Stimulated activated memory B cell treated with anti-CD40 and anti-IgM and Interleukin-4, amounts not matched to agents 10 μg/mL and 1 μg/mL and 100 μg/mL, for 72 hours (primary cell): Measurements from ENCODE around the gene MYBBP1A.
A peak's percentile ranks its signal among the peaks of the same experiment; 100 is the strongest.
"Not testable (repeated sequence)": the region's sequence is repeated elsewhere in the genome, so short reads cannot be mapped to it uniquely, and the experiment has no call there.

Experiments
- ATAC-seq: fragments of 150-1000 bp; cut with Tn5 transposase; 2 replicates; pipeline ENCODE4 v1.10.0; 2021
- H3K27ac Mint-ChIP-seq: one replicate; pipeline ENCODE4 v1.8.0; 2022; ENCODE audit warnings: mild to moderate bottlenecking, mixed read lengths
- H3K27me3 Mint-ChIP-seq: one replicate; pipeline ENCODE4 v1.8.0; 2022; ENCODE audit warnings: mixed read lengths
- H3K36me3 Mint-ChIP-seq: one replicate; pipeline ENCODE4 v1.8.0; 2022; ENCODE audit warnings: mixed read lengths
- H3K4me1 Mint-ChIP-seq: one replicate; pipeline ENCODE4 v1.8.0; 2022; ENCODE audit warnings: mixed read lengths
- H3K4me3 Mint-ChIP-seq: one replicate; pipeline ENCODE4 v1.8.0; 2022; ENCODE audit warnings: mild to moderate bottlenecking, moderate library complexity, mixed read lengths
- H3K9me3 Mint-ChIP-seq: one replicate; pipeline ENCODE4 v1.8.0; 2022; ENCODE audit warnings: mixed read lengths

Gene MYBBP1A

DNA sequence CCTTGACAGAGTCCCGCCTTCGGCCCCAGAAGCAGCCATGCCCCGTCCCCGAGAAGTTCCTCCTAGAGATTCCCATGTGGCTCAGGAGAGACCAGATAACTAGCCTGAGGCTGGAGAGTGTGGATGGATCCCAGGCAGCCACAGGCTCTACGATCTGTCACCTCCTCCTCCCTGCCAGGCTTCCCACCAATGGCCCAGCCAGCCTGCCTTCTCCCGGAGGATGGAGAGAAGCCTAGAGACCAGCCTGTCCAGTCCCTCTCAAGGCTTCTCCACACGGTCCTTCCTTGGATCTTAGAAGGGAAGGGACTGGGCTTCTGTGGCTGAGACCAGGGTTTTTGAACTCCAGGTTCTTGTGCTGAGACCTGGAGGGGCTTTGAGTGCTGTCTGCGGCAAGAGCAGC, 27.5 kb upstream of the MYBBP1A start:
- Mint-ChIP-seq H3K27ac (no peak overlapping the region), H3K36me3 (no peaks in the 10 kb centered on the region), H3K4me1 (peaks cover 7% of the 10 kb centered on the region), H3K27me3 (peaks cover 59% of the 10 kb centered on the region), H3K4me3 (no peak overlapping the region), H3K9me3 (no peaks in the 10 kb centered on the region)
- ATAC-seq = no peak

DNA sequence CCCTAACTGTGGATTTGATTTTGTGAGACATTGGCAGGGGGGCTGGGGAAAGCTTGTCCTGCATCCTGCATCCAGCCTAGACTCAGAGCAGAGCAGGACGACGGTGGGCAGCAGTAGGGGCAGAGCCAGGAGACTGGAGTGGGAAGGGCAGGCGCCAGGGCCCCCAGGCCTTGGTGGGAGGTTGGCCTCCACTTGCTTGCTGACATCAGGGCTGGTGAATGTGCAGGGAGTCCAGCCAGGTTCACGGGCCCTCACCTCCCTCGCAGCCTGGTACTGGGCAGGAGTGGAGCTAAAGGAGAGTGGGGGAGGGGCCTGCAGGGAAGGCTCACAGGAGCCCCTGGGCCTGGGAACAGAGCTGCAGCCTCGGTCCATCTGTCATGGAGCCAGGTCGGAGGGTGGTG, 26.9 kb upstream of the MYBBP1A start:
- no peaks in the 10 kb centered on the region for H3K9me3 Mint-ChIP-seq
- no peak overlapping the region for H3K27ac Mint-ChIP-seq
- H3K36me3 Mint-ChIP-seq = no peaks in the 10 kb centered on the region
- H3K4me1 Mint-ChIP-seq = peaks cover 7% of the 10 kb centered on the region
- no peak for ATAC-seq
- no peak overlapping the region for H3K4me3 Mint-ChIP-seq
- H3K27me3 Mint-ChIP-seq = peaks cover 57% of the 10 kb centered on the region

GRCh38 chr17:4580291-4580690, 25.1 kb upstream of the MYBBP1A start:
- peaks cover 52% of the 10 kb centered on the region for H3K27me3 Mint-ChIP-seq
- no peaks in the 10 kb centered on the region for H3K36me3 Mint-ChIP-seq
- peaks cover 7% of the 10 kb centered on the region for H3K4me1 Mint-ChIP-seq
- no peaks in the 10 kb centered on the region for H3K9me3 Mint-ChIP-seq
- no peak for ATAC-seq
- H3K4me3 Mint-ChIP-seq = no peak overlapping the region
- no peak overlapping the region for H3K27ac Mint-ChIP-seq

- Mint-ChIP-seq H3K27ac (no peak overlapping the region), H3K4me1 (peaks cover 7% of the 10 kb centered on the region), H3K9me3 (no peaks in the 10 kb centered on the region), H3K36me3 (no peaks in the 10 kb centered on the region), H3K4me3 (no peak overlapping the region), H3K27me3 (peaks cover 55% of the 10 kb centered on the region)
- ATAC-seq = no peak
These were observed 24.5 kb upstream of the MYBBP1A start for GRCh38 chr17:4579678-4580077.

GRCh38 chr17:4578349-4578748, 23.2 kb upstream of the MYBBP1A start:
- H3K36me3 Mint-ChIP-seq, H3K9me3 Mint-ChIP-seq, H3K27ac Mint-ChIP-seq, H3K4me3 Mint-ChIP-seq, ATAC-seq, H3K4me1 Mint-ChIP-seq: not testable (repeated sequence)
- peaks cover 49% of the 10 kb centered on the region for H3K27me3 Mint-ChIP-seq

DNA sequence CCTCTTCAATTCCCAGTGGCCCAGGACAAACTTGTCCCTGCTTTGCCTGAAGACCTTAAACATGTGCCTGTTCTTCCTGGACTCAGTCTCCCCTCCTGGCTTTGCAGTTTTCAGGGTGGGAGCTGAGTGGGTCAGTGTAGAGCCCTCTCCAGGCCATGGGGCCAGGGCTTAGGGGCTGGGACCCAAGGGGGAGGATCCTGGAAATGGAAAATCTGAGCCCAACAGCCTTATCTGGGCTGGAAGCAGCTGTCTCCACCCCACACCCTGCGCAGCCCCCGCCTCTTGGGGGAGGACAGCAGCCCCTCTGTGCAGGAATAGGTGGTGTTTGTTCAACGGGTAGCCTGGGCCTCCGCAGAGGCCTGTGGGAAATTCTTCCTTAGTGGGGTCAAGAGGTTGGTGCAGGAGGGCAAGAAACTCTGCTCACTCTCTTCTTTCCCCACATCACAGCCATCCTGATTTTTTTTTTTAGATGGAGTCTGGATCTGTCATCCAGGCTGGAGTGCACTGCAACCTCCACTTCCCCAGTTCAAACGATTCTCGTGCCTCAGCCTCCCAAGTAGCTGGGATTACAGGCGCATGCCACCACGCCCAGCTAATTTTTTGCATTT, 22.3 kb upstream of the MYBBP1A start:
- ATAC-seq = no peak
- H3K9me3 Mint-ChIP-seq = no peaks in the 10 kb centered on the region
- no peak overlapping the region for H3K4me3 Mint-ChIP-seq
- H3K27me3 Mint-ChIP-seq = peaks cover 41% of the 10 kb centered on the region
- H3K27ac Mint-ChIP-seq = no peak overlapping the region
- peaks cover 16% of the 10 kb centered on the region for H3K4me1 Mint-ChIP-seq
- no peaks in the 10 kb centered on the region for H3K36me3 Mint-ChIP-seq

DNA sequence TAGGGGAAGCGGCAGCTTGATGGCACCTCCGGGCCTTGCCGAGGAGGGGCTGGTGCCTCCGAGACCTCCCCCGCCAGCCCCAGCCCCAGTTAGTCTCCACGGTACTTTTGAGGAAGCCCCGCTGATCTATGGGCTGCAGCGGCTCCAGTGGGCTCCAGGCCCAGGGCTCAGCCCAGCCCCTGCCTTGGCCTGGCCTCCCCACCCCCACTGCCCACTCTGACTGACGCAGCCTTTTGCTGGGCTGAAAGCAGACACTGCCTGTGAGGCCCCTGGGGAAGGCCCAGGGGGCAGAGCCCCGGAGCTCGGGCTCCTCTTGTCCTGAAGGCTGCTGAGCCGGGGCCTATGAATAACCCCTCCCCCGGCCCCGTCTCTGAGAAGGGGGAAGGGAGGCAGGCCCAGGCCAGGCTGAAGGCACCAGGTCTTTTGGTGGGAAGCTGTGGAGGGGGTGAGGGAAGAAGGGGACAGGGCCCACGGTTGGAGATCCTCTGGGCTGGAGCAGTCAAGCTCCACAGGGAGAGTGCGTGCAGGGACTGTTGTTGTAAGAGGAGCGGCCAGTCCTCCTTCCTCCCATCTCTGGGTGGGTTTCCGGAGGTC, 21.6 kb upstream of the MYBBP1A start:
- H3K9me3 Mint-ChIP-seq = no peaks in the 10 kb centered on the region
- ATAC-seq = no peak
- no peaks in the 10 kb centered on the region for H3K36me3 Mint-ChIP-seq
- H3K27ac Mint-ChIP-seq = no peak overlapping the region
- peaks cover 34% of the 10 kb centered on the region for H3K27me3 Mint-ChIP-seq
- no peak overlapping the region for H3K4me3 Mint-ChIP-seq
- H3K4me1 Mint-ChIP-seq = peaks cover 16% of the 10 kb centered on the region

- no peak for ATAC-seq
- Mint-ChIP-seq H3K36me3 (no peaks in the 10 kb centered on the region), H3K27me3 (peaks cover 28% of the 10 kb centered on the region), H3K4me1 (peaks cover 16% of the 10 kb centered on the region), H3K9me3 (no peaks in the 10 kb centered on the region), H3K4me3 (no peak overlapping the region), H3K27ac (no peak overlapping the region)
These were observed 21.0 kb upstream of the MYBBP1A start for GRCh38 chr17:4576161-4576558.

- no peaks in the 10 kb centered on the region for H3K9me3 Mint-ChIP-seq
- H3K27ac Mint-ChIP-seq = no peak overlapping the region
- no peak for ATAC-seq
- H3K36me3 Mint-ChIP-seq = no peaks in the 10 kb centered on the region
- no peak overlapping the region for H3K4me3 Mint-ChIP-seq
- H3K4me1 Mint-ChIP-seq = peaks cover 16% of the 10 kb centered on the region
- peaks cover 22% of the 10 kb centered on the region for H3K27me3 Mint-ChIP-seq
These were observed 19.4 kb upstream of the MYBBP1A start for GRCh38 chr17:4574448-4575045.

DNA sequence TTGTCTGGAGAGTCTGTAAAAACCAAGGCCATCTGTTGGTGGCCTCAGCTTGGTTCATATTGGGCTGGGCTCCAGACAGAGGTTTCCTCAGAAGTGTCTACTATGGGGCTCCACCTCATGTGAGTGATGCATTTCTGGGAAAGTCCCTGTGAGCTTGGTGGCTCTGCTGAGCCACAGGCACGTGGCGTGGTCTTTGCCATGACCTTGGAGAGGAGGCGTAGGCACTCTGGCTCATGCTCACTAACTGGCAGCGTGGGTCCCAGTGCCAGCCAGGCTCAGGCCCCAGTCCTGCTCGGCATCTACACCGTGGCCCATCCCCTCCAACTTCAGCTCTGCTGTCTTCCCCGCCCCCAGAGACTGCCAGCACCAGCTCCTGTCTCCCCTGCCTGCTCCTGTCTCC, 18.5 kb upstream of the MYBBP1A start:
- H3K36me3 Mint-ChIP-seq = no peaks in the 10 kb centered on the region
- peak; percentile 94 for ATAC-seq
- H3K27me3 Mint-ChIP-seq = peaks cover 22% of the 10 kb centered on the region
- H3K27ac Mint-ChIP-seq = peak overlapping the region; percentile 49
- H3K4me1 Mint-ChIP-seq = peaks cover 16% of the 10 kb centered on the region
- no peaks in the 10 kb centered on the region for H3K9me3 Mint-ChIP-seq
- no peak overlapping the region for H3K4me3 Mint-ChIP-seq

GRCh38 chr17:4573115-4573514, 17.9 kb upstream of the MYBBP1A start:
- Mint-ChIP-seq H3K9me3 (no peaks in the 10 kb centered on the region), H3K27ac (peak overlapping the region; percentile 49), H3K36me3 (no peaks in the 10 kb centered on the region), H3K4me3 (no peak overlapping the region), H3K27me3 (peaks cover 22% of the 10 kb centered on the region), H3K4me1 (peaks cover 16% of the 10 kb centered on the region)
- no peak for ATAC-seq

- Mint-ChIP-seq H3K4me1 (peaks cover 16% of the 10 kb centered on the region), H3K27ac (no peak overlapping the region), H3K9me3 (no peaks in the 10 kb centered on the region), H3K4me3 (no peak overlapping the region), H3K36me3 (no peaks in the 10 kb centered on the region), H3K27me3 (peaks cover 22% of the 10 kb centered on the region)
- no peak for ATAC-seq
These were observed 16.9 kb upstream of the MYBBP1A start for GRCh38 chr17:4572131-4572530.

- H3K4me3 Mint-ChIP-seq = no peak overlapping the region
- no peak for ATAC-seq
- H3K4me1 Mint-ChIP-seq = peaks cover 29% of the 10 kb centered on the region
- H3K9me3 Mint-ChIP-seq = no peaks in the 10 kb centered on the region
- H3K27ac Mint-ChIP-seq = no peak overlapping the region
- H3K27me3 Mint-ChIP-seq = peaks cover 1% of the 10 kb centered on the region
- no peaks in the 10 kb centered on the region for H3K36me3 Mint-ChIP-seq
These were observed 14.4 kb upstream of the MYBBP1A start for GRCh38 chr17:4569591-4569990.

DNA sequence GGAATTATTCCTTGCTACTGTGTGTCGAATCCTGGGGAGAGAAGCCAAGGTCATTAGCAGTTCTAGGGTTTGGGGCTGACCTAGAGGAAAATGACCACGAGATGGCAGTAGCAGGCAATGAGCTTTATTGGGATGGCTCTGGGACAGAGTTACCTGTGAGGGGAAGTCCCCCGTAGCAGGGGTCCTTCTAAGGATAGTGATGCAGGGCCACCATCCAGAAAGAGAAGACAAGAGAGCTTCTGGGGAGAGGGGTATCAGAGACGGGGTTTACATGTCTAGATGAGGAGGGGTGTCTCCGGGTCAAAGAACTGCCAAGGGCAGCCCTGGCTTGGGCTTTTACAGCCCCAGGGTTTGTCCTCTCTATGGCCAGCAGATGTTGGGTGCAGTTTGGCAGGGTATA, 11.6 kb upstream of the MYBBP1A start:
- no peak overlapping the region for H3K27ac Mint-ChIP-seq

DNA sequence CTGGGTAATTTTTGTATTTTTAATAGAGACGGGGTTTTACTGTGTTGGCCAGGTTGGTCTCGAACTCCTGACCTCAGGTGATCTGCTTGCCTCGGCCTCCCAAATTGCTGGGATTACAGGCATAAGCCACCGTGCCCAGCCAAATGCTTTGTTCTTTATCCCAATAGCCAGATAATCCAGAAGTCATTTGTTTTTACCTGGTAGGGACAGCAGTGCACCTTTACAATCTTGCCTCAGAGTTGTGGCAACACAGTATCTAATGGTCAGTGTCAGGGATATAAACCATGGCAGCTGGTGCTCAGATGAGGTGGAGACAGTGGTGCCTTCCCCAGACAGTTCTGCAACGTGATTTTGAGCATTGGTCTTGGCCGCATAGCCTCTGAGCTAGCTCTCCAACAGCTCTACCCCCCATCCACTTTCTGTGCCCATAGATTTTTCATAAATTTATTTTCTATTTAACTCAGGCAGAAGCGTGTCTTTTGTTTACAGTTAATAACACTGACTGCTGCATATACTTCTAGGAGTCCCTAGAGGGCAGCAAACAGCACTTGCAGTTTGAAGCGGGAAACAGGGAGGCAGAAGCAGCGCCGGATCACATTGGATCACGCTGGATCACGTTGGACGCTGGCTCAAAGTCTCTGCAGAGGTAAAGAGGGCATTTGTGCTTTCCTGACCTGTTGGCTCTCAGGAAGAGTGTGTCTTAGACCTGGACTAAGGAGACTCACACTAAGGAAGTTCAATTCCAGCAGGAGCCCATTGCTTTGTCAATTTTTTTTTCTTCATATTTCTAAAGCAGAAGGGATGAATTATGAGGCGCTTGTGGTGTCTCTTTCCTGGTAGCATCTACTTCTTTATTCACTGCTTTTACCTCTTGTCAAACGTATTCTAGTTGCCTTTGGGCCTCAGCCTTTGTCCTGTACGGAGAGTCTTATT, 10.3 kb upstream of the MYBBP1A start:
- Mint-ChIP-seq H3K4me1 (peaks cover 39% of the 10 kb centered on the region), H3K27me3 (no peaks in the 10 kb centered on the region), H3K4me3 (no peak overlapping the region), H3K36me3 (no peaks in the 10 kb centered on the region), H3K9me3 (no peaks in the 10 kb centered on the region), H3K27ac (no peak overlapping the region)
- peak; percentile 58 for ATAC-seq

More for the DNA sequence above, 11.6 kb upstream of the MYBBP1A start:
- no peak overlapping the region for H3K4me3 Mint-ChIP-seq
- H3K4me1 Mint-ChIP-seq = peaks cover 35% of the 10 kb centered on the region
- H3K36me3 Mint-ChIP-seq = no peaks in the 10 kb centered on the region
- H3K27me3 Mint-ChIP-seq = no peaks in the 10 kb centered on the region
- no peaks in the 10 kb centered on the region for H3K9me3 Mint-ChIP-seq
- peak; percentile 71 for ATAC-seq
